Activated CD4-positive, alpha-beta T cell treated with anti-CD3 and anti-CD28 coated beads for 24 hours (primary cell): ENCODE data around the gene IFT80.

Experiments used
- DNase-seq, 2 donors: peaks; one replicate each; pipeline ENCODE4 v3.0.0-alpha.2; 2020; ENCODE audit warnings: low read depth in 2 of 2

IFT80 gene

GRCh38 chr3:160400702-160401150 lies 1.7 kb upstream of the IFT80 start:
- DNase-seq: no peak

GRCh38 chr3:160400030-160400701 lies 1.1 kb upstream of the IFT80 start:
- no peak for DNase-seq

- DNase-seq: no peak
These were observed 253 bp downstream of the IFT80 start for GRCh38 chr3:160398820-160399124.

GRCh38 chr3:160395297-160395696 lies 3.7 kb downstream of the IFT80 start:
- DNase-seq: no peak

GRCh38 chr3:160394009-160394392 lies 5.0 kb downstream of the IFT80 start:
- no peak for DNase-seq

GRCh38 chr3:160393346-160394008 lies 5.5 kb downstream of the IFT80 start:
- no peak for DNase-seq

- DNase-seq: no peak
These were observed 6.2 kb downstream of the IFT80 start for GRCh38 chr3:160392798-160393197.

GRCh38 chr3:160390565-160391138 lies 8.4 kb downstream of the IFT80 start:
- no peak for DNase-seq

GRCh38 chr3:160384639-160385318 lies 14.2 kb downstream of the IFT80 start:
- no peak for DNase-seq

GRCh38 chr3:160381470-160381869 lies 17.6 kb downstream of the IFT80 start:
- DNase-seq: no peak

- DNase-seq: no peak
These were observed 19.3 kb downstream of the IFT80 start for GRCh38 chr3:160379628-160380214.

- no peak for DNase-seq
These were observed 20.5 kb downstream of the IFT80 start for GRCh38 chr3:160378331-160379109.

GRCh38 chr3:160376681-160377080 lies 22.3 kb downstream of the IFT80 start:
- DNase-seq: no peak

GRCh38 chr3:160374925-160375324 lies 24.1 kb downstream of the IFT80 start:
- DNase-seq: no peak

- DNase-seq: no peak
These were observed 24.6 kb downstream of the IFT80 start for GRCh38 chr3:160374472-160374871.

- DNase-seq: no peak
These were observed 25.4 kb downstream of the IFT80 start for GRCh38 chr3:160373655-160374054.

GRCh38 chr3:160372780-160373179 lies 26.2 kb downstream of the IFT80 start:
- no peak for DNase-seq

GRCh38 chr3:160370987-160371857 lies 27.8 kb downstream of the IFT80 start:
- DNase-seq: no peak

- no peak for DNase-seq
These were observed 29.2 kb downstream of the IFT80 start for GRCh38 chr3:160369784-160370183.

- DNase-seq: no peak
These were observed 30.2 kb downstream of the IFT80 start for GRCh38 chr3:160368804-160369203.
